GM10266 (cell line): ENCODE data around the gene GDPGP1.

Experiments used
- DNase-seq: peaks from one replicate; pipeline ENCODE4 v3.0.0; 2012; ENCODE audit errors: extremely low spot score
- CTCF ChIP-seq: IDR thresholded peaks from 2 replicates; pipeline ENCODE4 v1.5.1; 2012; ENCODE audit warnings: mild to moderate bottlenecking, low read depth; ENCODE audit not compliant: control insufficient read depth, insufficient read depth; ENCODE audit errors: missing control alignments

The GDPGP1 gene

DNA sequence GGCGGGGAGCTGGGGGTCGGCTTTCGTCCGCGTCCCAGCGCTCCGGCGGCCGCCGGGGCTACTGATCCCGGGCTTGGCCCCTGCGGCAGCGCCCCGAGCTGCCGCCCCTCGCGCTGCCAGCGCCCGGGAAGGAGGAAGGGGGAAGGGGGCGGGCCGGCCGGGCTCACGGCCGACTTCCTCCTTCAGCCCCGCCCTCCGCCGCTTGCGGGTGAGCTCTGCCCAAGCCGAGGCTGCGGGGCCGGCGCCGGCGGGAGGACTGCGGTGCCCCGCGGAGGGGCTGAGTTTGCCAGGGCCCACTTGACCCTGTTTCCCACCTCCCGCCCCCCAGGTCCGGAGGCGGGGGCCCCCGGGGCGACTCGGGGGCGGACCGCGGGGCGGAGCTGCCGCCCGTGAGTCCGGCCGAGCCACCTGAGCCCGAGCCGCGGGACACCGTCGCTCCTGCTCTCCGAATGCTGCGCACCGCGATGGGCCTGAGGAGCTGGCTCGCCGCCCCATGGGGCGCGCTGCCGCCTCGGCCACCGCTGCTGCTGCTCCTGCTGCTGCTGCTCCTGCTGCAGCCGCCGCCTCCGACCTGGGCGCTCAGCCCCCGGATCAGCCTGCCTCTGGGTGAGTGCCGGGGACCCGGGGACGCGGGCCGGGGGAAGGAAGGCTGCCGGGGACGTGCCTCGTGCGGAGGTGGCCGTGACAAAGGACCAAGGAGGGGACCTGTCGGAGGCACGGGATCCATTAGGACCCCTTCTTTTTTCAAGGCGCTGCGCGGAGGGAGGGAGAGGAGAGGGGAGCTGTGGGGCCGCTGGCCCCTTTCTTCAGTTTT is 32.7 kb upstream of the GDPGP1 start, which contains the start of gene SEMA4B:
SEMA4B (plus strand) TSS at position 201 of the 814 bp plus-strand sequence; CDS start at position 450, 249 bp downstream.
- DNase-seq: peak; percentile 94
- TF ChIP-seq CTCF: no peak

GRCh38 chr15:90201944-90202375 is 32.0 kb upstream of the GDPGP1 start:
- no peak for TF ChIP-seq CTCF
- DNase-seq: no peak

- no peak for TF ChIP-seq CTCF
- no peak for DNase-seq
These were observed 31.1 kb upstream of the GDPGP1 start for GRCh38 chr15:90202929-90203328.

DNA sequence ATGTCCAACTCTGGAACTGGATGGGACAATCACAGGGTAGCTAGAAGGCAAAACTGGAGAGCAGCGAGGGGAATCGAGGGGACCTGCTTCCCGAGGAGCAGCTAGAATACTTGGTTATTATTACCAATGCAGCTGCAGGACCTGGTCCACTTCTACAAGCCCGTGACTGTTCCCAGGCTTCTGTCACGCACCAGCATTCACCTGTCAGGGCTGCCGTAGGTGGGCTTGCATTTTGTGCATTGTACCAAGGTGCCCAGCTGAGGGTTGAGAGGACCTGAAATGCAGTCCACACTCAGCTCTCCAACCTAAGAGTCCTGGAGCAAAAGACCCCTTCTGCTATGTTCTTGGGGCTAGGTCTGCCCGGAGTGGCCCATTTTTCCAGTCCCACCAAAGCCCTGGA is 30.5 kb upstream of the GDPGP1 start:
- TF ChIP-seq CTCF: no peak
- no peak for DNase-seq

GRCh38 chr15:90203922-90204321 is 30.1 kb upstream of the GDPGP1 start:
- DNase-seq: no peak

GRCh38 chr15:90205050-90205848 is 28.8 kb upstream of the GDPGP1 start:
- no peak for DNase-seq
- no peak for TF ChIP-seq CTCF

More at GRCh38 chr15:90203922-90204321, 30.1 kb upstream of the GDPGP1 start:
- TF ChIP-seq CTCF: no peak
